Measurements from ENCODE around the gene ARHGAP42.

ARHGAP42 gene

DNA sequence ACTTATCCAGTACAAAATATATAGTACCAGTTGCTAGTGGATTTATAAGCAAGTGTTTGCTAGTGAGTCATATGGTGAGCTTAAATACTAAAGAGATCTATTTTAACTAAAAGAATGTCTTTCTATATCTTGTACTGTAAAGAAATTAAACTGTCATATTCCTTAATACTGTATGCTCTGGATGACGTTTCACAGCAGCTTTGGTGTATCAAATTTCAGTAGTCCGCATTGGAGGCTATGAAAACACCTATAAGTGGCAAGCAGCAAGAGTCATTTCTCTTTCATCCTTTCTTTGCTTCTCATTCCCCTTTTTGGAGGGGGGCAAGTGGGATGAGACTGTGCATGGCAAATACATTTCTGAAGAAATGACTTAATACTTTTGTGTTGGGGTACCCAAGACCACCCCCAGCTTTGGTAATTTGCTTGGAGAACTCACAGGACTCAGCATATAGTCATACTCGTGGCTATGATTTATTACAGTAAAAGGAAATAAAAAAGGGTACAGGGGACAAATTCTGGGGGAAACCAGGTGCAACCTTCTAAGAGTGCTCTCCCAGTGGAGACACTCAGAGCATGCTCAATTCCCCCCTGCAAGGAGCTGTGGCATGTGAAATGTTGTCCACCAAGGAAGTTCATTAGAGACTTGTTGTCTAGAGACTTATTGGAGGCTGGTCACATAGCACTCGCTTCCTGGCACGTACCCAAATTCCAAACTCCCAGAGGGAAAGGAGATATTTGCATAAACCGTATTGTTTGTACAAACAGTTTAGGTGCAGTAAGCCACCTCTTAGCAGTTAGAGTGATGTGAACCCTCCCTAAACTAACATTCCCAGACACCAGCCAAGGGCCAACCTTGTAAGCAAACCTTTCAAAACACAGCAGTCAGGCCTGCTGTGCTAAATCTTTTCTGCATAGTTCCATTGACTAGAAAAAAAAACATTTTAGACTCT is 231.7 kb downstream of the ARHGAP42 start:
- DNase-seq (ENCODE audit: low read depth) = peak; percentile 33

DNA sequence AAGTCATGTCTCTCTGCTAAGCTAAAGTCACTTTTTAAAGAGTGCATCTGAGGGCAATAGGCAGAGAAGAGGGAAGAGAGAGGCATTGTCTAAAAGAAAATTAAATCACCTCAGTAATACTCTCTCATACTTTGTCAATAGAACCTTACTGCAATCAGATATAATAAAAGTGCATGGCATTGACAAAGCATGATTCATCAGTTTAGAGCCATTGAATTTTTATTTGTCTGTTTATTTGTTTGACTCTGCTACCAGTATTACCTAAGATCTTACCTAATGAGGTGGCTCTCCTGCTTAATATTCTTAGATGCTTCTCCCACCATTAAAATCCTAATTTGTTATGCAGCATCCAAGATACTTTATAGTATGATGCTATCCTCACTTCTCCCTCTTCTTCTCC is 233.5 kb downstream of the ARHGAP42 start:
- no peak for DNase-seq (ENCODE audit: low read depth)

DNA sequence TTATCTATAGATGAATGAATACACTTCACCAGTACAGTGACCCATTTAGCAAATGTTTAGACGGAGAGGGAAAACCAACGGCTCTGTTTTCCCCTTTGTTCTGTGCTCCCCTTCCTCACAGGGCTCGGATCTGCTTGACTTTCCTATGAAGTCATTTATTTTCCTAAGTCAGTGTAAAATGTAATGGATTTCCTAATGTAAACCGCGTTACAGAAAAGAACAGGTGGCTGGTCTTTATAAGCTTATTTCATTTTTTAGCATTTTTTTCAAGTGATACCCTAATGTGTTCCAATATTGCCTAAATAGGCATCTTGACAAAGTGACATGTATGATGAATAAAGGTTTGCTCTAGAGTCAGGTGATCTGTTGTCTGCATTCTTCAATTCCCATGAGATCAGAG is 235.0 kb downstream of the ARHGAP42 start:
- no peak for DNase-seq (ENCODE audit: low read depth)

DNA sequence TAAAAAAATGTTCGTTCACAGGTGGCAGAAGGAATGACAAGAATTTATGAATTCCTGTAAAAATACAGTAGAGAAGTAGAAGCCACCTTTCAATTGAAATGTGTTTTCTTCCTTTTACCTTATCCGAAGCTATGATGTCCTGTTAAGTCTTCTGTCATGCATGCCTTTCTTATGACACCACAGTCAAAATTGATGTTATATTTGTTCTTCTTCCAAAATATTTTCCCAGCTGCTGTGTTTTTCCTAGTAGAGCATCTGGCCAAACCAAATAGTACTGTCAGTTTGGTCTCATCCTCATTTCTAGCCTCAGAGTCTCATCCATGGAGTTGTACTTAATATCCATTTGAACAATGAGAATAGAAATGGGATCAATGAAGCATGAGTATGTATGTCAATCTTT is 236.5 kb downstream of the ARHGAP42 start:
- peak; percentile 75 for DNase-seq (ENCODE audit: low read depth)

DNA sequence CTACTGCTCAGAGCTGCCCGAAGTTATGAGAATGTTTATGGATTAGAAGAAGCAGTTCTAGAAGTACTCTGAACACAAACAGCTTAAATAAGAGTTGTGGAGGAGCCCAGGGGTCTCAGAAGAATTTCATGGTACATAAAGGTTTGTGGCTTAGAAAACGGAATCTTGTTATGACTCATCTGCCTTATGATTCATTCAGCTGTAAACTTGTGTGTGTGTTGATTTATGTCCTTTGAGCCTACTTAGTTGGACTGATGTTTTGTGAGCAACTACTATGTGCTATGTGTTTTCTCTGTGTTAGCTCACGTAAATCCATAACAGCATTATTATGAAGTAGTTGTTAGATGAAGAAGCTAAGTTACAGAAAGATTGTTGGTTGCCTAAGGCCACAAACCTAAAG is 238.8 kb downstream of the ARHGAP42 start:
- peak; percentile 76 for DNase-seq (ENCODE audit: low read depth)

DNA sequence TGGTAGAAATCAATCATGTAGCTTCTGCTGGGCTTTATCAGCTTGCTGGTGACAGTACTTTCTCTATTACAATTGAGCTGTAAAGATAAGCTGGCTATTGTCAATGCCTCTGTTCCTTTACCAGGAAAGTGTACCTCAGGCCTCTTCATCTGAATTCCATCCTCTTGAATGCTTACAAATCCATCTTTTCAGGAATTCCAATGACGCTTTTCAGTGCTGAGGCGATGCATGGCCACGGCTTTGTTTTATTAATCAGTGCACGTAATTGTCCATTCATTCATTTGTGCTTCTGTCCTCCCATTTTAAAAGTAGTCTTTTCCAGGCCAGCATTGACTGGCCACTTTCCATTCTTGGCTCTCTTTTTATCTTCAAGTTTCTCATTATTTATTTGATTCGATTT is 240.5 kb downstream of the ARHGAP42 start:
- DNase-seq (ENCODE audit: low read depth) = no peak

DNA sequence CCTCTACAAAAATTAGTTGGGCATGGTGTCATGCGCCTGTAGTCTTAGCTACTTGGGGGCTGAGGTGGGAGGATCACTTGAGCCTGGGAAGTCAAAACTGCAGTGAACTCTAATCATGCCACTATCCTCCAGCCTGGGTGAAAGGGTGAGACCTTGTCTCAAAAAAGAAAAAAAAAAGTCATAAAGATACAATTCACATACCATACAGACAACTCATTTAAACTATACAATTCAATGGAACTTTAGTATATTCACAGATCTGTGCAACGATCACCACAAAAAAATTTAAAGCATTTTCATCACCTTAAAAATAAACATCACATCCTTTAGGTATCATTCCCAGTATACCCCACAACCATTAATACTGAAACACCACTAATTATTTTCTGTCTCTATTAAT is 241.3 kb downstream of the ARHGAP42 start:
- peak; percentile 32 for DNase-seq (ENCODE audit: low read depth)

DNA sequence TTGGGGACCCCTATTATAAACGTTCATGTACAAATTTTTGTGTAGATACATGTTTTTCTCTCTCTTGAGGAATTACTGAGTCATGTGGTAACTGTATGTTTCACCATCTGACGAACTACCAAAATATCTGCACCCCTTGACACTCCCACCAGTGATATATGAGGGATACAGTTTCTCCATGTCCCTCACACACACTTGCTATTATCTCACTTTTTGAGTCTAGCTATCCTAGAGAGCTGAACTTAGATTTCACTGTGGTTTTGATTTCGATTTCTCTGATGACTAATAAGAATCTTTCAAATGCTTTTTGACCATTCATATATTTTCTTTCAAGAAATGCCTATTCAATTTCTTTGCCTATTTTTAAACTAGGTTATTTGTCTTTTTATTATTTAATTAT is 242.3 kb downstream of the ARHGAP42 start:
- DNase-seq (ENCODE audit: low read depth) = peak; percentile 50

DNA sequence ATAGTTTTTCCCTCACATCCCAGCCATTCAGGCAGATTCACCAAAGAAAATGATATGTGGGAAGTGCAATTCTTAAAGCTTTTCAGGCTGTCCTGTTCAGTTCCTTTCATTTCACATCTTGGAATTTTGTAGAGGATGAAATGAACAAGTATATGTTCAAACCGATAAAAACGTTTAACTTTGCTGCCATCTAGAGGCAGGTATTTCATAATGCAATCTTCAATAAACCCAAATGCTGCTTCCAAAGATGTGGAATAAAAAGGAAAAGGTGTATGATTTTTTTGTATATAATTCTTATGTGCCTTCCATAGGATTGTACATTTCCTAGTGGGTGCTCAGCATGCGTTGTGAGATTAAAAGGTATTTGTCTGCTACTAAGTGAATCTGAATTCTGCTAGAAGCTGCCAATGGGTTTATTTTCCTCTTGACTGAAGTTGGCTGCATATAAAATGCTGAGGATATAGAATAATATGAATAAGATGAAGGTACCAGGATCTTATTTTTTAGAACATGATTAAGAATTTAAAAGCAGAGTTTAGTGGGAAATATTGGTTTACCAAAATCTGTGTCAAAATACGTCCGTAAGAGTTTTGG is 243.2 kb downstream of the ARHGAP42 start:
- DNase-seq (ENCODE audit: low read depth) = peak; percentile 74

DNA sequence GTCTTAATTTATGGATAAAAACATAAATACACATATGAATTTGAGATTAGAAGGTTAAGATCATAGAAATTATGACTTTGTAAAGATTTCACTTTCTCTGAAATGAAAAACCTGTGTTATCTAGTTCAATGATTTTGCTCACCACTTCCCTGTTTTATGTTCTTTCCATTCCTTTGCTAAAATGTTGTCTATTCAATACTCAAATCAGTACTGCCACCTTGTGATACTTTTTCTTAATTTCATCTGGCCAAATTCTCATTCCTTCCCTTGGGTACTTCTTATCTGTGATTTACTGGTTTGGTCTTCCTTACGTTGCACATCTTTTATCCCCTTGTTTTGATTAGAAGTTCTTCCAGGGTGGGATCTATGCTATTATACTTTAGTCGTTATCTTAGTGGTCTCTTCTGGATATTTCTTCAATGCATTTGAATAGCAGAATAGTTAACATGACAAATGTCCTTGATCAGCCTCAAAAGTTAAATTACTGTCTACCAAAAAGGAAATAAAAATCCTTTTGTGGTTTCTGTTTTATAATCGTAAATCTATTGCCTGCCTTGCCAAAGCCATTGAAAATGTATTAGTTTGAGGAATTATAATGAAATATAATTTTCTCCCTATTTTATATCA is 245.5 kb downstream of the ARHGAP42 start:
- DNase-seq (ENCODE audit: low read depth) = peak; percentile 56

DNA sequence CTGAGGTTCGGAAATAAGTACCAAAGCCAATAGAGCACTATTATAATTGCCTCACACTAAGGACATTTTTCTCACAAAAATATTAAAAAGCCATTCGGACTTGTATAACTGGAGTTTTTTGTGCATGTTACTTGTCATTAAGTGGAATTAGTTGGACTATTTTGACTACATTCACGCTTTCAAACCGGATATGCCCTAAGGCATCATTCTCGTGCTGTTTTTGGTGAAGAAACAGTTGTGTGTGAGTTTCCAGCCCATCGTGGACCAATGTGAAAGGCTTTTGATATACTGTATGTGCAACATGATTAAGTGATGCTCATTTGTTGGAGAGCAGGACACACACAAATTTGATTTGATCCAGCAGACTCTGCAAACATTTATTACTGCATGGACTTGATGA is 249.7 kb downstream of the ARHGAP42 start:
- DNase-seq (ENCODE audit: low read depth) = no peak

DNA sequence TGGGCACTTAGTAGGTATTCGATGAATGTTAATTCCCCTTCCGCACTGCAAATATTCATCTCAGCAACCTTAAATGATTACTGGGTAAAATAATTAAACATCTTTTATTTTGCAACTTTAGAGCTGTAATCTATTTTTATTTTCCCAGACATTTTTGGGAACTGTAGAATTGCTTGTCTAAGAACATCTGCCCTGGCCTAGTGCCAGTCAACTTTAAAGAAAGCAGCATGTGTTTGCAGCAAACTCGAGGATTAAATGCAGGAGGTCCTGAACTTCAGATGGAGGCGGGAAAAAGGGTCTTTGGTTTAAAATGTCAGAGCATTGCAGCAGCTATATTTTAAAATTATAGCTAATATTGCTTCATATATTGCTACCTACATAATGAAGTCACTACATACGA is 252.5 kb downstream of the ARHGAP42 start:
- DNase-seq (ENCODE audit: low read depth) = no peak

DNA sequence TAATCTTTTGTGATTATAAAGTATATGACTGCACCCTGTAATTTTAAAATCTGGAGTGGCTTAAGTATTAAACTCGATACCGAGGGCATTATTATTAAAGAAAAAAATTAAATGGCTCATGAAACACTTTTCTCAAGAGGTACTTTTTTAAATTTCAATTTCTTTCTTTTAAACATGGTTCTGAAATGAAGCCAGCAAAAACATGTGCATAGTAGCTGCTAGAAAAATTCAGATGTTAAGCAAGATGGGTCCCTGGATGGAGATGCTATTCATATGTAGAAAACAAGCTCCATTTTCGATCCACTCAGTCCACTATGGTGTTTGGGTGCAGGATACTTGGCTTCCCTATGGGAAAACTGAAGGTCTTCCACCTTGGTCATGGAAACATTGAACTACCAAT is 253.0 kb downstream of the ARHGAP42 start:
- no peak for DNase-seq (ENCODE audit: low read depth)

DNA sequence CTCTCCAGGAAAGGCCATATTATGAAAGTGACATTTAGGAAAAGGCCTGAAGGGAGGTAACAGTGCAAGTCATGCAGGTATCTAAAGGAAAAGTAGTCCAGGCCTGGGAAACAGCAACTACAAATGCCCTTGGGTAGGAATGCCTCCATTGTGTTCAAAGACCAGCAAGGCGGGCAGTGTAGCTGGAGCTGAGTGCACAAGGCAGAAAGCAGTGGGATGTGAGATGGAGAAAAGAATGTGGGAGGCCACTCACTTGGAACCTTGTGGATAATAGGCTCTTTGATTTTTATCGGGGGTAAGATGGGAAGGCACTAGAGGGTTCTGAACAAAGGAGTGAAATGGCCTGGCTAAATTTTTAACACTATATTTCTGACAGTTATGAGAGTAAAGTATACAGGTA is 253.9 kb downstream of the ARHGAP42 start:
- no peak for DNase-seq (ENCODE audit: low read depth)

DNA sequence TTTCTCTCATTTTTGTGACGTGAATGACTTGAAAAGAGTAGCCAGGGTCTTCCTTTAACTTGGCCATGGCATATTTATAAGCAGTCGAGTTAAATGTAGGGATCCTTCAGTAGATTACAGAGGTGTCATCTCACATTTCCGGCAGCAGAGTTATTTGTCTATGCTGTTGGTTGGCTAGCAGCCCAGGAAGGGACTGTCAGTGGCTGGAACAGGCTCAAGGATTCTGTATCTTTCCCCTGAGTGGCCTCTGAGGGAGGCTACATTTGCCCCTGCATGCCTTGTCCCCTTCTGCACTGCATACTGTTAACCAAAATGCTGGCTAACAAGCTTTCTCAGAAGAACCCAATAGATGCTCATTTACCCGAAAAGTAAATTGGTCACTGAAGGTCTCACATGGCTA is 254.9 kb downstream of the ARHGAP42 start:
- DNase-seq (ENCODE audit: low read depth) = peak; percentile 48

DNA sequence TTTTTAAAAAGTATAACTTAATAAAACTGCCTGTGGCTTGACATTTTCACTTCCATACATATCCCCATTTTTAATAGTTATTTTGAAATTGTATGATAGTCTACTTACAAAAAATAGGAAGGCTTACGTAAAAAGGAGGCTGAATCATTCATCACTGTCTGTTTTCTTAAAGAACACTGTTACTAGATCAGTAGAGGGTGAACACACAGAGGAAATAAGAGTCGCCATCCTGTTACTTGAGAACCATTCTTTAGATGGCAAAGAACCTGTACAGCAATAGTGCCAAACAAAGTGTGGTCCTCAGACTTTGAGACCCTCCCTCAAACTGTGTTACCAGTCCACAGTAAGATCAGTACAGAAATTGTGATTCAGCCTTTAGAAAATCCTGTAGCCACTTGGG is 261.8 kb downstream of the ARHGAP42 start:
- no peak for DNase-seq (ENCODE audit: low read depth)

DNA sequence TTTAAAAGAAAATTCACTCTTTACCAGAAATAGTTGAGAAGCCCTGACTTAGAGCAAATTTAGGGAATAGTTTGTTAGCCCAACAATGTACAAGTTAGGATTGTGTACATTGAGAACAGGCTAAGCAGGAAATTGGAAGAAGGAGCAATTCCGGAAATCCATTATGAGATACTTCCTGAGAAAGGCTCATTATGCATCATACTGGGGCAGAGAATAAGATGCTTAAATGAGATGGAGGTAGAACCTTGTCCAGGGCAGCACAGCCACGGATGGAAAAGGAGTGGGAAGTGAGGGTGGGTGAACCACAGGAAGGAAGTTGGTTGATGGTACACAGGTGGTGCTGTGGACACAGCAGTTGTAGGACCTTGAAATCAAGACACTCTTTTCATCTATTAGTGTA is 262.4 kb downstream of the ARHGAP42 start:
- DNase-seq (ENCODE audit: low read depth) = no peak

DNA sequence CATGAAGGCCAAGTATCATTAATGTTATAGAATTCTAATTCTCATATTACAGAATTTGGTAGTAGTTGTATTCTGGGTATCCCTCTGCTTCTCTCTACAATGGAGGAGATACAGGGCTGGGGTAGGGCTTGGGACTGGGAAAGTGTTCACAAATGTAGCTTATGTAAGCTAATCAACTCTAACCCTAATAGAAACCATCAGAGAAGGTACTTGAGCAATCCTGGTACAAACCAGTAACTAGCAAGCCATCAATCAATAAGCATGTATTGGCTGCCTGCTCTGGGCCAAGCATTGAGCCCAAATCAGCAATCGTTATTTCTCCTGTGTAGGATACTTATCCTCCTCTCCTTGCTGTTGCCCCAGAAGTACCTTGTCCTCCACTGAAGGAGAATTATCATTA is 268.2 kb downstream of the ARHGAP42 start:
- no peak for DNase-seq (ENCODE audit: low read depth)

DNA sequence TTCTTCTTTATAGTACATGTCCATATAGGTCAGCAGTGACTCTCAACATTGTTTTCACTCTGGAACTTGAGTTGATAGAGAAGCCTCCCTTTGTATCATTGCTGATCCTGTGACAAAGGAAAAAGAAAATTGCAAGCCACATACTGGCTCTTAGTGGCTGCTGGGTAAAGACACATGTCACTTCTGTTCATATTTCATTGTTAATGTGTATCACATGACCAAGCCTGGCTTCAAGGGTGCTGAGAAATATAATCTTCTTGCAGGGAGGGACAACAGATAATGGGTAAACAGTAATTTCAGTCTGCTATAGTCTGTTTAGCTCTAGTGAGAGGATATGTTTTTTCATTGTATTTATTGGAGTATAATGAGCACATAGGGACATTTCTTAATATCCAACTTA is 269.3 kb downstream of the ARHGAP42 start:
- DNase-seq (ENCODE audit: low read depth) = no peak

DNA sequence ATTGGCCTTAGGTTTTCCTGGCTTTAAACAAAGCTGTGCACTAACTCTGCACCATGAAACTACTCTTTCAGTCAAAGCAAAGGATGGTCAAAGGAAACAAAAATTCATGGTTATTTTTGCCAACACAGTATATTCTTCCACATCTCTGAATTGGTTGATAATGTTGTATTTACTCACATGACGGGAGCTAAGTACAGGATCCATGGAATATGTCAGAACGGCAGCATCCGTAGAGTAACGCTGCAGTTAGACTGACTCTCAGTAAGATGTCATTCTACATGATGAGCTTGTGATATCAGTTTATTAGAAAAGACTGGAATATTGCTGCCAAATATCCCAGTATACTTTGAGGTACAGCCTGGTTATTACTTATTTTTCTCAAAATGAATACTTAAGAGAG is 270.4 kb downstream of the ARHGAP42 start:
- no peak for DNase-seq (ENCODE audit: low read depth)

DNA sequence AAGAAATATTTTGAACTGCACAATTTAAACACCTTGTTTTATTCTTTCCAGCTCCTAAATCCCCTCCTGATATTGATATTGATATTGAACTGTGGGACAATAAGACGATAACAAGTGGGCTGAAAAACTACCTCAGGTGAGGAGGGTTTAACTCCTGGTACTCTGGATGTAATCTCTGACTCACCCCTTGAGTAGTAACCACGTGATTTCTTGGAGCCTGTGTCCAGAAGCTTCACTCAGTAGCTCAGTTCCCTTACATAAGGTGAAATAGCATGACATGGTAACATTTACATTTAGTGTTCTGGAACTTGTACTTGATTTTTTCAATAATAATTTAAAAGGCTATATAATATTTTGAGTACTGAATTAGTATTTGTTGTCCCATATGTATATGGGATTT is 274.5 kb downstream of the ARHGAP42 start:
- no peak for DNase-seq (ENCODE audit: low read depth)

DNA sequence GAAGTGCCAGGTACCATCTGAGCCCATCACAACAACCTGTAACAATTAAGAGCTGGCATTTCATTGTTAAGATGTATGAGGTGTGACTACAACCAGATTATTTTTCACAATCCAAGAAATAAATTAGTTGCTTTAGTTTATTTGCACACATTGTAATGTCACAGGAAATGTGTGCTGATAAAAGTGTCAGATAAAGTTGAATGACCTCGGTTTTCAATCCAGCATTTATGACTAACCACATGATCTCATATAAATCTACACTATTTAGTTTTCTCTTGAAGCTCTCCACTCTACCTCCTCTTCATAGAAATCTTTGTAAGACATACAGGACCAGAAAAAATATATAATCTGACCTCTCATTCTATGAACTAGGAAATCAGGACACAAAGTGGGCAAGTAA is 276.3 kb downstream of the ARHGAP42 start:
- DNase-seq (ENCODE audit: low read depth) = peak; percentile 6

DNA sequence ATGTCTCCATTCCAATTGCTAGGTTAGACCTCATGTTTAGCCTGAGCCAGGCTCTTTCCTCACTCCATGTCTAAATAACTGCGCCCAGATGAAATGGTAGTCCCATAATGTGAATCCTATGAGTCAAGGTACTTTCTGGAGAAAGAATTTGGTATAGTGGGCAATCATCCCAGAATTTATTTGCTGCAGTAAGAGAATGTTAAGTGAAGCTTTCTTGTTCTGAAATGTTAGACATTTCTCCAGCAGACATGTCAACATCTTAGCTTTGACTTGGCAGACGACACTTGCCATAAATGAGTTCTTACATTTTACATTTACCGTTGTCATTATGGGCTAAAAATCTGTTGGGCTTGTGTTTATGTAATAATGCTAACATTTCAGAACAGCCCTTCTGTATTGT is 277.3 kb downstream of the ARHGAP42 start:
- peak; percentile 55 for DNase-seq (ENCODE audit: low read depth)
